ENCODE data around the gene THRB.

The THRB gene

DNA sequence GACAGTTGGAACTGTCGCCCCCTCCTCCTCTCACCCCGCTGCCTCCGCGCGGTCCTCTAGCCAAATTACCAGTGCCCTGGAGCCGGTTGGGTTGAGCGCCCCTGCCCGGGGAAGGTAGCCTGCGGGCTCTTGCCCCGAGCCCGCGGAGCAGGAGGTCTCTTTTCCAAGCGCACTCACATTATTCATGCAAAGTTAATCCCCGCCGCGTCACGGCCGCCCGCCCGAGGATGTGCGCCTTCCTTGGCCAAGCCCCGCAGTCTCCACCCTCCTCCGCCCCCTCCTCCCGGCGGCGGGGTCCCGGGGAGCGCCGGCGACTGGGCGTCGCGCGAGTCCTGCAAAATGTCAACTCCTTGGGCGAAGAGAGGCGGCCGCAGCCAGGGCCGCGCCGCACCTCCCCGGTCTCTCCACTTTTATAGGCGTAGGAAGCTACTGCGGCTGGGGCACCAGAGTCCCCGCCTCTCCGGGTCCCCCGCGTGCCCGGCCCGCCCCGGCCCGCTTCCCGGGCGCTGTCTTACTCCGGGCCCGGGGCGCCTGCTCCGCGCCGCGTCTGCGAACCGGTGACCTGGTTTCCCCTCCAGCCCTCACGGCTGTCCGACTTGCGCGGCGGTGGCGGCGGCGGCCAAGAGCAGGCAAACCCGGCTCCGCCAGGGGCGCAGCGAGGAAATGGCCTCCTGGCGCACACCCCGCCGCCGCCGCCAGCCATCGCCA is at the start of gene THRB:
Gene THRB, minus strand, starts transcription at position 233 of the 708 bp plus-strand sequence.
- DNase-seq: no peak

DNA sequence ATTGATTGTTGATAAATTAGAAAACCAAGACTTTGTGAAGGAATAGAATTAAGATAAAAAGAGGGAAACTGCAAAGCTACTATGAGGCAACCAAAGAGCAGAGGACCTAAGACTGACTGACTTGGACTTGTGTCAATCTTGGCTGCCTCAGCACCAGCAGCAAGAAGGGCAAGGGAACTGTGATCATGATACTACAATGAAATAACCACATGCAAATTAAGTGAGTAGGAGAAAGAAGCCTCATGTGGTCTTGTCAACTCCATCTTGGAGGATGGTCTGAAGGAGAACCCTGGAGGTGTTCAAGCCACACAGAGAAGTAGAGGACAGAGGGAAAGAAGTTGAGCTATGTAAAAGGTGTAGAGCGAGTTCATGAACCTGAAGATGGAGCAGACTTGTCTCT is 47.3 kb upstream of the THRB start:
- no peak for DNase-seq

DNA sequence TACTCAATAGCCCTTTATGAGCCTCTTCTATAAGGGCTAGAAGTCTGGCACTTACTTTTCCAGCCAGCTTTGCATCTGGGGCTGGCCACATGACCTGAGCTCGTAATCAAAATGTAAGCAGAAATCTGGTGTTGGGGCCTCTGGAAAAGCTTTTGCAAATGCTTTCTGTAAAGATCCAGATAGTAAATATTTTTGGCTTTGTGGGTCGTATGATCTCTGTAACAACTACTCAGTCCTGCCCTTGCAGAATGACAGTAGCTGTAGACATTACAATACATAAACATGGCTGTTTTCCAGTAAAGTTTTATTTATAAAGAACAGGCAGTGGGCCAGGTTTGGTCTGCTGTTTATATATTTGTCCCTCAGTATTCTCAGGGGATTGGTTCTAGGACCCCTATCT is 46.2 kb upstream of the THRB start:
- no peak for DNase-seq

DNA sequence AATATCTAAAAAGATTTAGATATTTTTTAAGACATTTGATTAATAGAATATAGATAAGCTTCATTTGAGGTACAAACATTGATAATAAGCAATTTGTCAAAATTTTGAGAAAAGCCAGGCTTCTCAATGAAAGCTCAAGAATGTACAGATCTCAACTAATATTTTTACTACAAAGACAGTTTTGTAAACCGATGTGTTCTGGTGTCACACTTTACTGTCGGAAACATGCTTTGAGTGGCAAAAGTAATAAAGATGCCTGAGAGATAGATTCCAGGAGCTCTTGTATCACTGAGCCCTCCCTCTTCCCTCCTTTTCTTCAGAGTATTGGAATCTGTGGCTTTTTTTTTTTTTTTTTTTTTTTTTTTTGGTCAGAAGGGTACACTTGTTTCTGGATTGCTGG is 45.0 kb upstream of the THRB start:
- DNase-seq: no peak

DNA sequence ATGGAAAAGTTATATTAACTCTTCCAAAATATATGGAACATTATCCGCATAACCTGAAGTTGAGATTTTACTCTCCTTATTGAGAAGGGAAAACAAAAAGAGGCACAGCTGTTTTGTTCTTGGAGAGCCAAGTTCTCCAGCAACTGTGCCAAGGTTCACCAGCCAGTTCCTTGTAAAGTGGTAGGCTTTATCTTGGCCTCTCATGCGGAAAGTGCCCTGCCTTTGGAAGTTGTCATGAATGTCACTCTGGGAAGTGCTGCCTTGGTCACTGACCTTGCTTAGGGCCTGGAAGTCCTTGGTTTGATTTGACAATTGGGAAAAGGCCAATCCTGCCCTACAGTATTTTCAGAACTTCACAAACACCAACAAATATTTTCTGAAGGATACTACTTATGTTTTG is 44.2 kb upstream of the THRB start:
- DNase-seq: no peak

DNA sequence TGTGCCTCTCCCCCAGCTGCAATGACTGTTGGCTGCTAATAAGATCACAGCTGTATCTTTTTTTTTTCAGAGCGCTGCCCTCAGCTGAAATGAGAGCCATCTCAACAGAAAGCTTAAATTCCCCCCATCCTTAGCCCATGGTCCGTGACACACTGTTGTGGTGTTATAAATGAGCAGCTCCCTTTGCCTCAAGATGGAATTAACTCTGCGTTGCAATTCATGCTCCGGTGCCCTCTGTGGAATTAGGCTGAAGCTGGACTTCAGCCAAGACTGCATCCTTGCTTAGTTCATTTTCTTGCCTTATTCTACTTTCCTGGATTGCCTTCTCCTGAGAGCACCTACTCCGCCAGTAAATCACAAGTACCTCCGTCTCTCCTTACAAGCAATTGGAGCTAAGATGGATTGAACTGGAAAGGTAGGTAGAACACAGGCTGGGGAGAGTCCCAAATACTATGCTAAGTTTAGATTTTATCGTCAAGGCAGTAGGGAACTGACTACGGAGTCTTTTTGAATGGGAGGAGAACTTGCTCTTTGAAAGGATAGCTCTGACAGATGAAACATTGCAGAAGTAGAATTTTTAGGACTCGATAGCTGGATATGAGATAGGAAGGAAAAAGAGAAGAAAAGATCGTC is 39.0 kb upstream of the THRB start:
- DNase-seq: no peak

DNA sequence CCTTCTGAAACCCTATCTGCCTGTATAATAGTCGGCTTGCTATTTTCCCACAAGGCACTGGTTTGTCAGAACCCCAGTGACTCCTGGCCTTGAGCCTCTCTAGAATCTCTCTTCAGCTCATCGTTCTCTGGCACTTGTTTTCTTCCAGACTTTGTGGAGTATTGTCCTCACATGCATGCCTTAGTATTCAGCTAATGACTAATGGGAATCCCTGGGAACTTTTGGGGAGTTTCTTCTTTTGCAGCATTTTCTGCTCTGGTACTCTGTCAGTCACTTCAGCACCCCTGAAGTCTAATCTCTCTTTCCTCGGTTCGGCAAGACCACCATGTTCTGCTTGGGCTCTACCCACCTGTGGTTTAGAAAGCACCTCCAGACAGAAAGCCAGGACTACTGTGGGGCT is 35.8 kb upstream of the THRB start:
- DNase-seq: no peak

DNA sequence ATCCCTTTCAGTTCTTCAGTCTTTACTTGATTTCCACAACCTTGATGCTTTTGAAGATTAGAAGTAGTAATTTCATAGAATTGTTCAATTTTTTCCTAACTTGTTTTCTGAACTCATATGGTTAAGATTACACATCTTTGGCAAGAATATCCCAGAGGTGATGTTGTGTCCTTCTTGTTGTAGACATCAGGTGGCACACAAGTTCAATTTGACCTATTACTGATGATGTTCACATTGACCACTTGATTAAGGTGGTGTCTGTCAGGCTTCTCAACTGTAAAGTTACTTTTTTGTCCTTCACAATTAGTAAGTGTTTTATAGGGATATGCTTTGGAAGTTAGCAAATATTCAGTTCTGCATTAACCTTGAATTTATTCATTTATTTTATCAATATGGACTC is 34.6 kb upstream of the THRB start:
- DNase-seq: no peak

DNA sequence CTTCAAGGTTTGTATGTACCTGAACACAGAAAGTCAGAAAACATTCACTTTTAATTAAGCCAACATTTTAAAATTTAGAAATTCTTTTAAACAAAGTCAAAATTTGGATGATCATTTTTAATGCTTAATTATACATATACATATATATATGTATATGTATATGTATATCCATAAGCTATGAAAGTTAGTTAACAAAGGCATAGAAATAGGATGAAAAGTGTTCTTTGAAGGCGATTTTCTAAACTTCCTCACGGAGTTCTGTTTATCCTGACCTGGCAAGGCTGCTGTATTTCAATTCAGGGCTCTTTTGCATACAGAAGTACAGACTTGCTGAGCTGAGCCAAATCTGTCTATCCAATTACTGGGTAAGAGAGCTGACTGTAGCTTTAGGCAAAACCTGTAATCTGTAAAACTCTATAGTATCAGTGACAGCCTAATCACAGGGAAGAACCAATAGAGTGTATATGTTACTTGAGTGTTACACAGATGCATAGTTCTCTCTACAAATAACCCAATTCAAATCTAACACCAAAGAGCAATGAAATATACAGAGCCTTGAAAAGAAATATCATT is 32.1 kb upstream of the THRB start:
- DNase-seq: no peak

DNA sequence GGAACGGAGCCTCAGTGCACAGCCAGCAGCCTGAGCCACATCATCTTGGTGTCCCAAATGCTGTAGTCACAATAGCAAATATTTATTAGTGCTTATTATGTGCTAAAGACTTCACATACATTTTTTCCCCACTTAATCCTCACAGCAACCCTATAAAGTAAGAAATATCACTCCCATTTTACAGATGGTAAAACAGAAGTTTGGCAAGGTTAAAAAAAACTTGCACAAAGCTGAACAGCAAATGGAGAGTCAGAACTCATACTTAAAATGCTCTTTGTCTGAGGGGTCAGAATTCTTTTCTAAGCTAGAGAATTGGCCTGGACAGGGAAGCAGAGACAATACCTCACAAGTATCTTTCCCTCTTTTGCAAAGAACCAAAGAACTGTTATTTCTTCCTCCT is 30.9 kb upstream of the THRB start:
- DNase-seq: no peak

DNA sequence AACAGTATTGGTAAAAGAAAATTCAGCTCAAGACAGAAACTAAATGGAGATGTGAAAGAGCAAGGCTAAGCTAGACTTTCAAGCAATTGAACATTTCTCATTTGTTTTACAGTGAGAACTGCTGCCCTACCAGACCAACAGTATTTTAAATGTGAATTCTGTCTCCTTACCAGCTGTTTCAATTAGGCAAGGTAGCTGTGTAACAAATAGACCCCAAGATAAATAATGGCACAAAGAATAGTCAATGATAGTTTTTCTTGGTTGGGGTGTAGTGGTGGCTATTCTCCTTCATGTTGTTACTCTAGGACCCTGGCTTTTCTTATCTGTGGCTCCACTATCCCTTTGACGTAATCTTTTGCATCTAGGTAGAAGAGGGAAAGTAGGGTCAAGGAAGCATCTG is 30.4 kb upstream of the THRB start:
- DNase-seq: no peak

DNA sequence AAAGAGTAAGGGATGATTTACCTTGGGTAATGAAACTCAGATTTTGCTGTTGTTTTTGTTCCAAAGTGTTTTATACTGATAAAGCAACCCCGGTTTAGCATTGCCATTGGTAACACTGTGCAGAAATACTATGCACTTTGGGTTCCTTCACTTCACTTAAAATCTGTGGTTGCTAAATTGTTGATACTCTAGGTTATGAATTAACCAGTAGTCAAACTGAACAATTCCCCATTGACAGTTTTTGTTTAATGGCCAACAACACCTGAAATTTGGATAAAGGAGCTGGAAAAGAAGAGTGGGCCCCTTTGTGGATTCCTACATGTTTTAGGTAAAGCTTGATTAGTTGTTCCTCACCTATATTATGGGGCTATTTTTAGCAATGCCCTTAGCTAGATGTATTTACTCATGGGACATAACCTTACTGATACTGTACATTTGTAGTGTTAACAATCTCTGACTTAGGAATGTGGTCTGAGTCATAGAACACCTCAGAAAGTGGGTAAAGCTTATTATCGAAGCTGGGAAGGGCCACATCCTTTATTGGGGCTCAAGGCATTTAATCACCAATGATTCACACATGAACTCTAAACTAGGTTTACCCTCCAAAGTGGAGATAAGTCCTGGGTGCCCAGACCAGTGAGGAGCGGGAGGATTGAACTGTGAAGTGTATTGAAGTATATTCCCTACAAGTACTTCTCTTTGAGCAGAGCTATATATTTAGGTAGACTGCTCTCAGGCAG is 29.5 kb upstream of the THRB start:
- DNase-seq: no peak

DNA sequence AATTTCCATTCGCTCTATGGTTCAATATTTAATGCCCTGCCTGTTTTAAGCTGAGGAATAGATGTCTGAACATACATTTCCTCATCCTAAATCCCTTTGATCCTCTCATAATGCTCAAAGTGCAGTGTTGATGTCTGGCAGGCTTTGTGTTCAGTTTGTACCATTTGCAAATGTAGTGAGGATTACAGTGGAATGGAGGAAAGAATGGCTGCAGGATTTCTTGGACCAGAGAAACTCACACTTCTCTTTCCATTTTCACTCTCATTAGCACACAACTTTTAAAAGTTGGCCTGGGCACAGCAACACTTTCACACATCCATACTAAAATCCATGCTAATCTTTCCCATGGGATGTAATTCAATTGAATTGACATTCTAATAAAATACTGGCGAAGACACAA is 28.6 kb upstream of the THRB start:
- no peak for DNase-seq

DNA sequence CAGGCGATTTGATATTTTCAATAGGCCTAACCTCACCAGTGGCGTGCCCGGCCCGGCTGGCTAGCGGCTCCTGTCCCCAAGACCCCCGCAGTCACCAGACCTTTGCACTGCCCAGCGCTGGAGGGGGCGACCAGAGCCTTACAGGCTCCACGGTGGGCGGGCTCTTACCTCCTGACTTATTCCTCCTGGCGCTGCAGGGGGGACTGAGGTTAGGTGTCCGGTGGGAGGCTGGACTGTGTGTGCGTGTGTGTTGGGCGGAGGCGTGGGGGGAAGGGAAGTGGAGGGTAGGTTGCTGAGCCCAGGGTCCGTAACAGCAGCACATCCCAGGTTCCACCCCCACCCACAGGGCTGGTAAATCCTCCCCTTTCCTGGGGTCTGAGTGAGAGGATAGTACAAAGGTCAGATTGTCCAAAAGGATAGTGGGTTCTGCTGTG is 27.5 kb upstream of the THRB start:
- DNase-seq: no peak

DNA sequence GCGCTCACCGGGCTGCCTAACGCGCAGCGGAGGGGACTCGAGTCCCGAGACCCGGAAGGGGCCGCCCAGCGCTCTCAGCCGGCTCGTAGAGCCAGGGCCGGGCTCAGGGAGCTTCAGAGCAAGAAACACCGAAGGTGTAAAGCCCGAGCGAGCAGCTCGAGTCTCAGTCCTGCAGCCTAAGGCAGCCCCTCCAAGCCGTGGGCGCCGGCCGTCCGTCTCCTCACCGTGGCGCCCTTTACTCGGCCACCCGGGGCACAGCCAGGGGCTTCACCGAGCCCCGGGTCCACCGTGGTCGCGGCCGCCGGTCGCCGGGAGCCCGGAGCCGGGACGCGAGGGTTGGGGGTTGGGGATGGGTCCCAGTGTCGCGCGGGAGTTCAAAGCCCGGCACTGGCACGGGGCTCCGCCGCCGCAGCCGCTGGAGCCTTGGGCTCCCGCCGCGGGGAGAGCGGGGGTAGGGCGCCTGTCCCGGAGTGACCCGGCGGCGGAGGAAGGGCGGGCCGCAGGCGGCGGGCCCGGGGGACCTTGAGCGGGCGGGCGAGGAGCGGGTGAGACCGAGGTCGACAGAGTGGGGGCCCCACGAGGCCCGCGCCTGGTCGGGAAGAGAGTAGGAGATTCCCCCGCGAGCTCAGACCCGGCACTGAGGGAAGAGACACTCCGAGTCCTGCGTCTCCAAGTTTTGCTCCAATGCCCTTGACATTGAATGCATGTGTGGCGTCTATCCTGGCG is 26.9 kb upstream of the THRB start:
- DNase-seq: no peak

DNA sequence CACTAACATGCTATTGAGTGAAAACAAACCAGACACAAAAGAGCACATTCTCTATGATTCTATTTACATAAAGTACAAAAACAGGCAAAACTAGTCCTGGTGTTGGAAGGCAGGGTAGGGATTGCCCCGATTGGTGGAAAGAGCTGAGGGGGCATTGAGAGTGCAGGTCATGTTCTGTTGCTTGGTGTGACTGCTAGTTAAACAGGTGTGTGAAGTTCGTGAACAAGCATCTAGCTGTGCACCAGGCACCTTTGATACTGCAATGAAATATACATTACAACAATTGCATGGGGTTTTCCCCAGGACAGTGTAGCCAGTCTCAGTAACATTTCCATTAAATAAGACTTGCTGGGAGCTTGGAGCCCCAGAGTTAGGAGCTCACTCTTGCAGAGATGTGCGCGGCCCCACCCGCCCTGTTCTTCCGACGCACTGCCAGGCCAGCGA is 26.3 kb upstream of the THRB start:
- no peak for DNase-seq

DNA sequence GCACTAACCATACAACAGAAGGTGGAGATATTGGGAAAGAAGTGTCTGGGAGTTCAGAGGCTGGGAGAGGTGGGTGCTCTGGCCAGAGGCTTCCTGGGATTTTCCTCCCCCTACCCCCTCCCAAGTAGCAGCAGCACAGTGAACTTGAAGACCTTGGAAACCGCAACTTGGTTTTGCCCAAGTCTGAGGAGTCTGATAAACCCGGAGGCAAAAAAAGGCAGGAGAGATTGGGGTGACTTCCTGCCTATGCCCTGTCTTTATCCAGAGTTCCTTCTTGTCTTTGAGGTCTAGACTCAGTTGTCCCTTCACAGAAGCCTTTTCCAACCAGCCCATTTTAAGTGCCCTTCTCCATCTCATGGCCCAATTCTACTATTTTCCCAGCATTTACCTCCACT is 25.4 kb upstream of the THRB start:
- DNase-seq: no peak

DNA sequence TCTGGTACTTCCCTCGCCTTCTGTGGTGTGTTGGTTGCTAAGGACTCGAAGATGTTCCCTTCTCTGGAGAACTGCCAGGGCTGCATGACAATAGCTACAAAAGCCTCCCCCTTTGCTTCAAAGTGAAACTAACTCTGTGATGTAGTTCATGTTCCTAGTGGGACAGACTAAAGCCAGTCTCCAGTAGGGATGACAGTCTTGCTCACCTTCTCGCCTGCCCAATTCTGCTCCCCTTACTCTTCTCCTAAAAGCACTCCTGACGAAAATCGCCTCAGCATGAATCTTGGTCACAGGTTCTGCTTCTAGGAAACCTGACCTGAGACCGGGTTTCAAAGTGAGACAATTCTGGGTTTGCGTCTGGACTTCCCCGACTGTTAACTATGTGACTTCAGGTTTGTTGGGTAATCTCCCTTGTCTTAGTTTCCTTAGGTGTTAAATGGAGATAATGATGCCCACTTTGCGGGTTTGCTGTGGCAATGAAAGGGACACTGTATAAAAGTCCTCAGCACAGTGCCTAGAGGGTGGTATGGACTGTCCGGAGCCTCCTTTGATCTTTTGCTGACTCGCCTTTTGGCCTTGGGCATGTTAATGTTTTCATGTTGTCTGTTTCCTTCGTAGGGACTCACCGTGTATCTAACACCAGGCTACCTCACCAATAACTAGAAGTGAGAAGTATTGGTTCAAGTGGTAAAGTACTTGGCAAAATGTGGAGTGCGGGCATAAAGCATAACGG is 24.9 kb upstream of the THRB start:
- DNase-seq: no peak

DNA sequence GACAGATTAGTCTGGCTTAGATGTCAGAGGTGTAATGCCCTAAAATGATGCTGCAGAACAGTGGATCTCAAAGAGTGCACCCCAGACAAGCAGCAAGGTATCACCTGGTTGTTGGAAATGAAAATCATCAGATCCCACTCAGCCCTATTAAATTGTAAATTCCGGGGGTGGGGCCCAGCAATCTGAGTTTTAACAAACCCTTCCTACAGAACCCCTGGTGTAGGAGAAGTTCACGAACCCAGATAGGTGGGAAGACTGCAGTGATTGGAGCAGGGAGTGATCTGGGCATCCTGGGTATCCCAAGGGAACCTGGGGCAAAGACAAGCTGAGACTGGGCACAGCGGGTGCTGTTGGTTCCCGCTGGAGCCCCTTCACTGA is 24.3 kb upstream of the THRB start:
- no peak for DNase-seq

DNA sequence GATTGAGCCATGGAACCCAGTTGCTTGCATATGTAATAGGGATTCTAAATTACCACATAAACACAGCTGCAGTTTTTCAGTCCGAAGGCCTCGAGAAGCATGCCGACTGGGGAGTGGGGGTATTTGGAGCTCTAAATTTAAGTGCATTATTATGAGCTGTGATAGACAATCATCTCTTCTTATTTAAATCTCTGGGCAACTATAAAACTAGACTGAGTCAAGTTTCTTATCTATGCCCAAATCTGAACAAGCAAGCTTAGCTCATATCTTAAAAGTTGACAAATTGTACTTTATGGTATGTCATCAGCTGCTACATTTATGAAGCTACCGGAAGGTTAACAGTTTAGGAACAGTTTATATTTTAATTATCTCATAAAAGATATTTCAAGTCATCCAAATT is 19.5 kb upstream of the THRB start:
- no peak for DNase-seq

DNA sequence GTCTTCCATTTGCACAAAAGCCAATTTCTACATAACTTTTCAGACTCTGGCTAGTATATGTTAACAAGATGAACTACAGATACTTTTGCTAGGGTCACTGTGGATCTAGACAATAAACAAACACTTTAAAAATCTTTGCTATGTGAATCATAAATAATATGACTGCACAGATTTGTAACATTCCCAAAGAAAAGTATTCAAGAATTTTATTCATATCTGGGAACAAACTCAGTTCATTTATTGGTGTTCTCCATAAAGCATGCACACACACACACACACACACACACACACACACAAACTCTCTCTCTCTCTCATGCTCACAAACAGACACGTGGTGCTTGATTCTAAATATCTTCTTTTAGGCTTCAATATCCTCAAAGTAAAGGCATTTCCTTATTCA is 18.8 kb upstream of the THRB start:
- DNase-seq: no peak

DNA sequence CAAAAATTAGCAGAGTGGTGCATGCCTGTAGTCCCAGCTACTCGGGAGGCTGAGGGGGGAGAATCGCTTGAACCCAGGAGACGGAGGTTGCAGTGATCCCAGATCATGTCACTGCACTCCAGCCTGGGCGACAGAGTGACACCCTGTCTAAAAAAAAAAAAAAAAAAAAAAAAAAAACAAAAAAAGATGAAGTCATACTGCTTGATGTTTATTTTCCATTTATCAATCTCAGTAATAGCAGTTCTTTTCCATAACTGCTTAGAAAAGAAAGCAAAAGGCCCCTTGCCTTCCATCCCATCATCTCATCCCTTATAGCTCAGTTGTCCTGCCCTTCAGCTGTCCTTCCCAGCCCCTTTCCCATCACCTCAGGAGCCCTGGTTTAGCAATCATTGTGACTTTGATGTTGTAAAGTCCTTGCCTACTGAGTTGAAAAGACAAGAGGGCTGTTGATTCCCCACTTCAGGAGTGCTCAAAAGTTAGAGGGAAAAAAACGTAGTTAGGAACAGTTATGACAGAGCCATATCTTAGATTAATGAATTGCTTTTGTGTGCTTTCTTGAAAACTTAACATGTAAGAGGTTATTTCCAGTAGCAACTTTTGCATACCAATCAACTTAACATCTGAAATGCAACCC is 18.0 kb upstream of the THRB start:
- DNase-seq: no peak
